Stimulated activated CD4-positive, alpha-beta T cell treated with anti-CD3 and anti-CD28 coated beads, TNF-alpha, amount 100 ng/mL, for 4 hours (primary cell): ENCODE measurements around the gene ANAPC2.
A peak's percentile ranks its signal among the peaks of the same experiment; 100 is the strongest.

ENCODE experiments used
- DNase-seq, 3 experiments: peaks; one replicate each; pipeline ENCODE4 v3.0.0-alpha.2; 2020; ENCODE audit warnings: low read depth in 3 of 3

Gene ANAPC2

DNA sequence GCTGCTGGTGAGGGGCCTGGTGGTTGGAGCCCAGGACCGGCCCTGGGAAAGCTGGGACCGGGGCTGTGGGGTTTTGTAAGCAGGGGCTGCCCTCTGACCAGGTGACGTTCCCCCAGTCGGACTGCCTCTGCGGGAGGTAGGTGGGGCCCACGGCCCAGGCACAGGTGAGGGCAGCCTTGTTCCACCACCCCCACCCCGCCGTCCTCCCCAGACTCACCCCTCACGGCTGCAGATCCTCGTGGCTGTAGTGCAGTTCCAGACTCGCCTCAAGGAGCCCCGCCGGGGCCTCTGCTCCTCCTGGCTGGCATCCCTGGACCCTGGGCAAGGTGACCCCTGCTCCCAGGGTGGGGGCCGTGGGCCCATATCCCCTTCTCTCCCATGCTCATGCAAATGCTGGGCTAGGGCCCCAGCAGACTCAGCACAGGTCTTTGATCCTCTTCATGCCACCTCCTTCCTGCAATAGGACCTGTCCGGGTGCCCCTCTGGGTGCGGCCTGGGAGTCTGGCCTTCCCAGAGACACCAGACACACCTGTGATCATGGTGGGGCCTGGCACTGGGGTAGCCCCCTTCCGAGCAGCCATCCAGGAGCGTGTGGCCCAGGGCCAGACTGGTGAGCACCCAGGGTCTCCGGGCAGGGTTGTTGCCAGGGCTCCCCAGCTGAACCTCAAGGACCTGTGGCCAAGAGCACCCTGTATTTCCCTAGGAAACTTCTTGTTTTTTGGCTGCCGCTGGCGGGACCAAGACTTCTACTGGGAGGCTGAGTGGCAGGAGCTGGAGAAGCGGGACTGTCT, 27.0 kb upstream of the ANAPC2 start:
- DNase-seq, result no peak

DNA sequence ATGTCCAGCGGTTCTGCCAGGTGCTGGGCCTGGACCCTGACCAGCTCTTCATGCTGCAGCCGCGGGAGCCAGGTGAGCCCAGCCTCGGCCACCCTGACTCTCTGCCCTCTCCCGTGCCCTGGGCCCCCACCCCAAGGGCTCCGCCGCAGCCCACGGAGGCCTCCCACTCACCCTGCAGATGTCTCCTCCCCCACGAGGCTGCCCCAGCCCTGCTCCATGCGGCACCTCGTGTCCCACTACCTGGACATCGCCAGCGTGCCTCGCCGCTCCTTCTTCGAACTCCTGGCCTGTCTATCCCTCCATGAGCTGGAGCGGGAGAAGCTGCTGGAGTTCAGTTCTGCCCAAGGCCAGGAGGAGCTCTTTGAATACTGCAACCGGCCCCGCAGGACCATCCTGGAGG, 26.3 kb upstream of the ANAPC2 start:
- no peak for DNase-seq

DNA sequence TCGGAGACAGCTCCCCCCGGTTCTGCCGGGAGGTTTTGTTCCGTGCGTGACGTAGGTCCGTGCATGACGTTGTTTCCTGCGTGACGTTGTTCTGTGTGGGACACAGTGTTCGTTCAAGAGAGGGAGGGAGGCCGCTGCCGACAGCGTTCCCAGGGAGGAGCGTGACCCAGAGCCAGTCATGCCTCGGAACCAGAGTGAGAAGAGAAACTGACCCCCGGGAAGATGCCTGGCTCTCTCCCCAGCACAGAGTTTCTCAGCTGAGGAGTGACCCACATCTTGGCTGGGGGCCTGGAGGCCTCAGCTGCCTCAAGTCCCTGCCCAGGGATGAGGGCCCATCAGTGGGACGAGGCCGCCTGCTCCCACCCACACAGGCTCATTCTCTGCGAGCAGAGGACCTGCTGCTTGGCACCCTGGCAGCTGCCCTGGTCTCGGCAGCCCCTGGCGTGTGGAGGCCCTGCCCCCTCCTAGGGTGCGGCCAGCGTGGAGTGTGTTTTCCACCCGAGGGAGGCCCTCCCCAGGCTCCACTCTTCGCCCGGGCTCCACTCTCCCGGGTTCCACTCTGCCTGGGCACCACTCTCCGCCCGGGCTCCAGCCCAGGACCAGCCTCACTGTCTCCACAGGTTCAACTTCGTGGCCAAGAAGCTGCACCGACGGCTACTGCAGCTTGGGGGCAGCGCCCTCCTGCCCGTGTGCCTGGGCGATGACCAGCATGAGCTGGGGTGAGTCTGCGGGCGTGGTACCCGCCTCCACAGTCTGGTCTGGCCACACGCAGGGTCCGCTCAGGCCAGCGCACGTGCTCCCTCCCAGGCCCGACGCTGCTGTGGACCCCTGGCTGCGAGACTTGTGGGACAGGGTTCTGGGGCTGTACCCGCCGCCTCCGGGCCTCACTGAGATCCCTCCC, 25.1 kb upstream of the ANAPC2 start:
- DNase-seq, result no peak

DNA sequence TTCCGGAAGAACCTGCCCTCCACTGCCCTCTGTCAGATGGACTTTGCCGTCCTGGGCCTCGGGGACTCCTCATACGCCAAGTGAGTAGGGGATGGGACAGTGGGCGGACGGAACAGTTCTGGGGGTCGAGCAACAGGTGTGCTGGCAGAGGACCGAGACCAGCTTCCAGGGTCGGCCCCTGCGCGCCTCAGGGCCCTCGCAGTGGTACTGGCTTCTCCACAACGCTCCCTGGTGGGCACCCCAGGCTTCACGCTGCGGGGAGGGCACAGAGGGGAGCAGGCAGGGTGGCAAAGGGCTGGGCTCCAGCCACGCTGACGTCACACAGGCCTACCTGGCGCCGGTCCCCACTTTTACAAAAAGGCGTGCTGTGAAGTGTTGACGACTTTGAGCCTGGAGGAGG, 24.2 kb upstream of the ANAPC2 start:
- no peak for DNase-seq

DNA sequence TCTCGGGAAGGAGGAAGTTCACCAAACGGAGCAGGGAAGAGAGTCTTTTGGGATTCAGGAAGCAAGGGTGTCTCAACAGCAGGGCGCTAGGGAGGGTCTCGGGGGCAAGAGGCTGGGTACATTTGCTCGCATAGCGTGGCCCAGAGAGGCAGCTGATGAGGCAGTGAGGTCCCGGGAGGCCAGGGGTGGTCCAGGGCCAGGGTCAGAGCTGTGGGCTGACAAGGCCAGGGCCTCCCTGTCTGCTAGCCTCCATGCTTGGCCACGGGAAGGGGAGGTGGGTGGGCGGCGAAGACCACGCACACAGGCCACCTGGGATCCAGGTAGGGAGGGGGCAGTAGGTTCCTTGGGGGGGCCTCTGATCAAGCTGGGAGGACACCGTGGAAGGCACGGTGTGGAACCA, 23.2 kb upstream of the ANAPC2 start:
- no peak for DNase-seq

DNA sequence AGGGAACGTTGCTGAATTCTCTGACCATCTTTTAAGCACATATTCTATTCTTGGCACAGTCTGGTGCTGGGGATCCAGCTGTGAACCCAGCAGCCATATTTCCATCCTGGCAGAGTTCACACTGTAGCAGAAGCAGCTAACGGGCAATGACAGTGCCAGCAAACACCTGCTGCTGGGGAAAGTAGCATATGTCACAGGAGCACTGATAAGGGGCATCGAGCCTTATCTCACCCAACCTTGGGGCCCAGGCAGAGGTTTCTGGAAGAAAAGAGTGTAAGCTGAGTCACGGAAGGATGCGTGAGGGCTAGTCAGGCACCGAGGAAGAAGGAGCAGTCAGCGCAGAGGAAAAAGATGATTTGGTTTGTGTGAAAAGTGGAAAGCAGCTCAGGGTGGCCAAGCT, 18.2 kb upstream of the ANAPC2 start:
- DNase-seq, result no peak

DNA sequence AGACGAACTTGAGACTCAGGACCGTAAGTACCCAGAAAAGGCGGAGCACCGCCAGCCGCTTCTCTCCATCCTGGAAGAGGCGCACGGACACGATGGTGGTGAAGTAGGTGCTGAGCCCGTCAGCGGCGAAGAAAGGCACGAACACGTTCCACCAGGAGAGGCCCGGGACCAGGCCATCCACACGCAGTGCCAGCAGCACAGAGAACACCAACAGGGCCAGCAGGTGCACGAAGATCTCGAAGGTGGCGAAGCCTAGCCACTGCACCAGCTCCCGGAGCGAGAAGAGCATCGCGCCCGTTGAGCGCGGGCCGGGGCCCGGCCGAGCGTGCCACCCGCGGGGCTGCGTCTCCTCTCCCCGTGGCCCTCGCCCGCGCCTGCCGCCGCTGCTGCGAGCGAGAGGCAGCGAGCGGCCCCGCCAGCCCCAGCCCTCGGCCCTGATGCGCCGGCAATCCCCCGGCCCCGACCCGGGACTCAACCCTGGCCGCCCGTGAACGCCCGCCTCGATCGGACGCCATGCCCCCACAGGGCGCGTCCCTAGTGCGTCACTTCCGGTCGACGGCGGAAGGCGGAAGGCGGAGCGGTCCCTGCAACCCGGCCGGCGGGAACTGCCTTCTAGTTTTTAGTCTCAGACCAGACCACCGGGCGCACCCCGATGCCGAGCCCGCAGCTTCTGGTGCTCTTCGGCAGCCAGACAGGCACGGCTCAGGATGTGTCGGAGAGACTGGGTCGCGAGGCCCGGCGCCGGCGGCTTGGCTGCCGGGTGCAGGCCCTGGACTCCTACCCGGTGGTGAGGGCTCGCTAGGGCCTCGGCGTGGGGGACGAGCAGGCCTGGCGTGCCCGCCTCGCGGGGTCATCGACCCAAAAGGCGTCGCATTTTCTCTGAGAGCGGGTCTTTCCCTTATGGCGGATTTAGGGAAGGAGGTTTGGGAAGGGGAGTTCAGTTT, 17.0 kb upstream of the ANAPC2 start, which contains the start of the genes NDOR1 and TMEM203:
Gene NDOR1 (plus strand): TSS at position 575 of the 944 bp plus-strand sequence. CDS start 78 bp downstream, at position 653.
Gene TMEM203 (minus strand): TSS at position 523 of the 944 bp plus-strand sequence. CDS start 234 bp downstream, at position 289.
- peak; percentile 83 to 93 (median 84) for DNase-seq

DNA sequence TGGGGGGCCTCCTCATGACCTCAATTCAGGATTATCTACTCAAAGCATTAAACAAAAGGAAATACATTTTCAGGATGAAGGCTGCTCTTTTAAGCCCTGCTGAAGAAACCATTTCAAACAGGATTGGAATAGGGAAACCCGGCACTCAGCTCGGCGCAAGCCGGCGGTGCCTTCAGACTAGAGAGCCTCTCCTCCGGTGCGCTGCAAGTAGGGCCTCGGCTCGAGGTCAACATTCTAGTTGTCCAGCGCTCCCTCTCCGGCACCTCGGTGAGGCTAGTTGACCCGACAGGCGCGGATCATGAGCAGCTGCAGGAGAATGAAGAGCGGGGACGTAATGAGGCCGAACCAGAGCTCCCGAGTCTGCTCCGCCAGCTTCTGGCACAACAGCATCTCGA, 16.4 kb upstream of the ANAPC2 start:
- DNase-seq, result no peak

DNA sequence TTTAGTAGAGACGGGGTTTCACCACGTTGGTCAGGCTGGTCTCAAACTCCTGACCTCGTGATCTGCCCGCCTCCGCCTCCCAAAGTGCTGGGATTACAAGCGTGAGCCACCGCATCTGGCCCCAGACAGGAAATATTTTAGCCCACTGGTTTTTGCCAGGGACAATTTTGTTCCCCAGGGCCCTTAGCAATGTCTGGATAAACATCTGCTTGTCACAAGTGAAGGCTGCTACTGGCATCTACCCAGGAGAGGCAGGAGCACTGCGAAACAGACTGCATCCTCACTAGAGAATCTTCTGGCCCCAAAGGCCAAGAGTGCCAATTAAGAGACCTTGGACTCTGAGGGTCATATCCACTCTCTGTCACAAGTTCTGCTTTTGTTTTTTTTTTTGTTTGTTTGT, 14.6 kb upstream of the ANAPC2 start:
- no peak for DNase-seq

DNA sequence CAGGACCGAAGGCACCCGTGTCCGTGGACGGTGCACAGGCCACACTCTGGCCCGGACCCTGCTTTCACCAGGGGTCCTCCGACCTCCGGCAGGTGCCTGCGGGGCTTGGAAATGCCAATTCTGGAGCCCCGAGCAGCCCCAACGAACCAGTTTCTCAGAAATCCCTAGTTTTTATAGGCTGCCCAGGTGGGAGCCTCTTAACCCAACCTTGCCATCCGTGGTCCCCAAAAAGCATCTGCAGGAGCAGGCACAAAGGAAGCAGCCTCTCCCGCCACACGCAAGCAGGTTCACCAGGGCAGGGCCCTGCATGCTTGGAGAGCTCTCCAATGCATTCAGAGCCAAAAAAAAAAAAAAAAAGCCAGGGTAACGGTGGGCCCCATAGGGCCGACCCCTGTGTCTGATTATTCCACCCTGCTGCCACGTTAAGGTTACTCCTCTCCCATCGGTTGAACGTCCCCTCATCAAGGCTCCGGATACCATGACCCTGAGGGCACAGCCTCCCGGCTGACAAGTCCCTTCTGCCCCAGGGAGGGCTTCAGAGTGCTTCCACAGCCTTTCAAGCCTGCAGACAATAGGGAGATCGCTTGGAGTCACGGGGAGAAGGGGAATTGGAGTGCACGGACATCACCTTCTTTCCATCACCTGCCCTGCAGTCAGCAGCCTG, 13.0 kb upstream of the ANAPC2 start:
- DNase-seq, result no peak

DNA sequence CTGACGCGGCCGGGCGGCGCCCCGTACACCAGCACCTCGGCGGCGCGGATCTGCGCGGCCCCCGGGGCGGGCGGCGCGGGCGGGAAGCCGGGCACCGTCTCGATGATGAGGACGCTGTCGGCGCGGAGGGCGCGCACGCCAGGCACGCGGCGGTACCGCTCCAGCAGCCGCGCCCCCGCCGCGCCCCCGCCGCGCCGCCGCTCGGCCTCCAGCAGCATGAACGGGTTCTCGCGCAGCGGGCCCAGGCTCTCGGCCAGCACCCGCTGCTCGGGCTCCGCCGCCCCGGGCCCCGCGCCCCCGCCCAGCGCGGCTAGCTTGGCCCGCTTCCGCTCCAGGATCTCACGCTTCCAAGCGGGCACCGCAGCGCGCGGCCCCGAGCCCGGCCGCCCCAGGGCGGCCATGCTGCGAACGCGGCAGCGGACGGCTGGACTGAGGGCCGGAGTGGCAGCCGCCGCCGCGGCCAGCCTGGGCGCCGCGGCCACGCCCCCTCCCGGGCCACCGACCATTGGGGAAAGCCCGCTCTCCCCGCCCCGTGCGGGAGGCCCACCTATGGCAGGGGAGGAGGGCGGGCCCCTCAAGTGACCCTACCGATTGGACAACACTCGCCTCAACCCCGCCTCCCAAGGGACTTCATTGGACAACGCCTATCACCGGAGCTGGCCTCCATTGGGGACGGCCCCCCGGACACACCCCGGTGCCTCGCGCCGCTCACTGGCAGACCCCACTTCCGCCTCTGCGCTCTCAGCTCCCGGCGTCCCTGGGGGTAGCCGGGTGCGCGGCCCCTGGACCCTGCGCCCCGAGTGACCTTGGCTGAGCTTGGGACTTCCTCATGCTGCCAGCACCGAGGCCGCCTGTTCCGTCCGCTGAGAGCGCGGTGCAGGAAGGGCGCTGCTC, 12.2 kb upstream of the ANAPC2 start, which contains the start of gene TPRN:
Gene TPRN (minus strand): TSS at position 431 of the 894 bp plus-strand sequence. CDS start 30 bp downstream, at position 401.
- DNase-seq, result peak; percentile 89 to 98 (median 96)

DNA sequence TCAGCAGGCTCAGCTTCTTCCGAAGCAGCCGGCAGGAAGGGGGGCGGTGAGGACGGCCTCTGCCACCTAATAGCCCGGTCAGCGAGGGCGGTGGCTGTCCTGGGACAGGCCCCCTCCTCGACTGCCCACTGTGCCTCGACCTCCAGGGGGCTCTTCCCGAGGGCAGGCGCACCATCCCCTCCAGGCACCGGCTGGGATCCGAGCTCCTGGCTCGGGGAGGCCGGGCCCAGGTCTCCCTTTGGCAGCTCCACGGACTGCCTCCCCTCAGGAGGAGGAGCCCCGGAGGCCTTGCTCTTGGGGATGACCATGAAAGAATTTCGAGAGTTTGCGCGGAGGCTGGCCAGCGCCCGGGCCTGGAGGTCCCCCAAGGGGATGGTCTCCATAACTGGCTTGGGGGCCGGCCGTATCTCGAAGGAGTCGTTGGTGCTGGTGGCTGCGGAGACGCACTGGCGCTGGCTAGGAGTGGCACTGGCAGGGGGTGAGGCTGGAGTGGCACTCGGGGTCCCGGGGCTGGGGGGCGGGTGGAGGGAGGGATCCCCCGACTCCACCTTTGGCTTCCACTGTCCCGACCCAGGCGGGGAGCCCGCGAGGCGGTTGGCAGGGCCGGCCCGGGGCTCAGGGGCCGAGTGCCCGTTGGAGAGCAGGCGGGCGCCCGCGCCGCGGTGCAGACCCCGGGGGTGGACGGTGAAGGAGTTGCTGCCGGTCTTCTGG, 11.2 kb upstream of the ANAPC2 start:
- no peak for DNase-seq

DNA sequence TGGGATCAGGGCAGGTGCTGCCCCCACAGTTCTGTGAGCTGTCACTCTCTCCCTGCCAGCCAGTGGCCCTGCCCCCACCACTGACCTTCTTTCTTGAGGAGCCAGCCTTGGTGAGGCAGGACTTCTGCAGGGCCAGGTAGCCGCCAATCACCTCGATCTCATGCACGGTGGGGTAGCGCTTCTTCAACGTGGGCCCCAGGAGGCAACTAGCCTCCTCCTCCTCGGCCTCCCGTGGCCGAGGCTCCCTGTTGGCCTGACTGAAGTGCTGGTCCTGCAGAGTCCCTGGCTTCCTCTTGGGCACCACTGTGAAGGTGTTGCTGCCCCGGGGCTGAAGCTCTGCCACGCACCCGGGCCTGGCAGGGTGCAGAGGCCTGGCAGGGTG, 10.5 kb upstream of the ANAPC2 start:
- no peak for DNase-seq

DNA sequence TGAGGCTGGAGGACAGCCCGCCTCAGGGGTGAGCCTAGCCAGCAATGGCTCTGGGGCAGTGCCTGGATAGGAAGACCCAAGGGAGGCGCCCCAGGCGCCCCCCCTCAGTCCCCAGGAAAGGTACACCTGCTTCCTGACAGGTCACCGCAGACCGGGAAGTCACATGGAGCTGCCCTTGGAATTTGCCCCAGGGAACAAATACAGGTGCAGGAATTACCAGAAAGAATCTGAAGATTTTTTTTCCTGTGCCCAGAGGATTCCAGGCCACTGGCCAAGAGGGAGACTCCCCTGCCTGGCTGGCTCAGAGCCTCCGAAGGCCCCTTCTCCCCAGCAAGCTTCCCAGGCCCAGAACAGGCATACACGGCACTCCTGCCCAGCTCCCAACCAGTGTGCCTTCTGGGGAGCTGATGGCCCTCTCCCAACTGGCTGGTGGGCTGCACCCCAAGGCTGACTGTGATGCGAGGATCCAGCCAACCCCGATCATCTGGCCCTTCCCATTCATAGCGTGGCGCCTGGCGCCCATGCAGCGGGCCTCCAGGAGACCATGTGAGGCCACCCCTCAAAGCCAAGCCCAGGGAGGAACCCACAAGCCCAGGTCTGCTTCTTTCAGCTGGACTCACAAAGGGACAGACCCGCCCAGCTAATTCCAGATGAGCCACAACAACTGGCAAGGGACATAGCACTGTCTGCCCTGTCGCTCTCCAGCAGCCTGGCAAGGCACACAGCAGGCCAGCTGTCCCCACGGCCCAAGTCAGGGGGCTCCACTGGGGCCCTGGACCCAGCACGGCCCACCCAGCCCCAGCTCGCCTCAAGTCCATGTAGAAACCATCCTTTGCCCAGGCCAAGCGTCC, 9.9 kb upstream of the ANAPC2 start:
- no peak for DNase-seq

DNA sequence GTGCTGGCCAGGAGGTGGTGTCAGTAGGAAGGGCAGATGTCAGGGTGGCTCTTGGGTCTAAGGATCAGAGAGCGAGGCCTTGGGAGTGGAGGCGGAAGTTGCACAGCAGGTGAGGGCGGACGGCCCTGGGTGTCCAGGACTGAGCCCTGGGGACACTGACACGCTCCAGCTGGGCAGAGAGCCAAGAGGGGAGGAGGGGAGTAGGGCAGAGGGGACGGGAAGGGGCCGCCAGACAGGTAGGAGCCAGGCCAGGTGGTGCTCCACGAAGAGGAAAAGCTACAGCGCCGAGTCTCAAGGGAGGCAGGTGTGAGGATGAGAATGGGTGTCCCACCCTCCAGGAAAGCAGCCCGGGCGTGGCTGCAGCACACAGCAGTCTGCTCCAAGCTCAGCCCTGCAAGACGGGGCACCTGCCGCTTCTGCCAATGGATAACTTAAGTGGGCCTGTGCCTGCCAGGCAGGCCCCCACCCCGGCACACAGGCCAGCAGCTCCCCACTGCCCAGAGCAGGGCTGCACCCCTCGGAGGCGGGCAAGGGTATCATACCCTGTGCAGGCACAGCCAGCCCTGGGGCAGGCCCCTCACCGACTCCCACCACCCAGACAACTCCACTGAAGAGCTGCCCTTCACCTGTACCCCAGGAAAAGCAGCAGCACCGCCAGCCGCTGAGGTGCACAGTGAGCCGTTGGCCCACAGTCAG, 7.3 kb upstream of the ANAPC2 start:
- DNase-seq, result no peak

DNA sequence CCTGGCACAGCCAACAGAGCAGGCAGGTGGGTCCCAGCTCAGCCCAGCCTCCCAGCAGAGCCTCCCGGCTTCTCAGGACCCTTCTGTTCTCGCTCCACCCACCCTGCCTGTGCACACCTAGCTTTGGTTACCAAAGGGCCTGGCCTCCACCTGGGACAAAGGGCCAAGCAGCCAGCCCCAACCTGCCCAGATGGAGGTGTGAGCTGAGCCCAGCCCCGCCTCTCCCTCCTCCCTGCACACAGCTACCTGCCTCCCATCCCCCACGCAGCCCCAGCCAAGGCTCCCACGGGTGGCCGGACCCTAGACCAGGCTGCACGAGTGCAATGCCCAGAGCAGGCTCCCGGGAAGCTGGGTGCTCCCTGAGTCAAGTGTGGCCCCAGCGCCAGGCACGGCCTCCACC, 6.5 kb upstream of the ANAPC2 start:
- DNase-seq, result no peak

DNA sequence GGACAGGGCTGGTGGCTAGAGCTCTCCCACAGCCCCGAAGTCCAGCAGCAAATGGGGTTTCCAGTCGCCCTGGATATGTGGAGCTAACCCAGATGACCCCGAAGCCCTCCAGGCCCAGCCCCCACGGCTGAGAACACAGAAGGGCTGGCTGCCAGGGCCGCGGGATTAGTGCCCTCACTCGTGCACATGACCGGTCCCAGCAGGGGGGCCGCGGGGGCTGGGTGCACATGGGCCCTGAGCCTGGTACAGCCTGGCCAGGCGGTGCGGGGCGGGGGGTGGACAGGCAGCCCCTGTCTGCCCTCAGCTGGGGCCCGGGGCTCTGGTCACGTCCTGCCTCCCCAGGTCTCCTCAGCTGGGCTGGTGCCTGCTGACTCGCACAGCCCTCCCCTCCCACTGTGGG, 6.0 kb upstream of the ANAPC2 start:
- DNase-seq, result no peak

DNA sequence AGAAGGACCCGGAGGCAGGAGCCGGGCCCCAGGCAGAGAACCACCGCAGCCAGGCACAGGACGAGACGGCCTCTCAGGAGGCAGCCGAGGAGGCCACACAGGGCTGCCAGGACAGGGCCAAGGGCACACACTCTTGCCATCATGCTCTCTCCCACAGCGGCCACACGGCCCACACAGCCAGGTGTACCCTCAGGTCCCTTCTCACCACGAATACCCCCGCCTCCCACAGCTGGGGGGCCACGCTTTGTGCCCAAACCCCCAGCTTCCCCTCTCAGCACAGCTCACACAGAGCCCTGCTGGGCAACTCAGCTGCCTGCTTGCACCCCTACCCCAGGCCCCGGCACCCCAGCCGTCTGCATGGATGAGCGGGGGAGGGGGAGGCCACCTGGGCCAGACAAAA, 5.4 kb upstream of the ANAPC2 start:
- no peak for DNase-seq
